Measurements from ENCODE around the gene KLHL26.

- TF ChIP-seq CTCF (IDR thresholded peaks at IDR 0.05) (no peak), POLR2AphosphoS5 (IDR thresholded peaks at IDR 0.05; ENCODE audit: insufficient read depth in 1 of 2, low read depth in 1 of 2) (no peak), POLR2A (IDR thresholded peaks at IDR 0.05) (no peak)
These were observed 2.9 kb downstream of the KLHL26 start for GRCh38 chr19:18639706-18640243.

Measured in vagina (tissue), 2 donors.